ENCODE results near the gene IGSF22.

Gene IGSF22

DNA sequence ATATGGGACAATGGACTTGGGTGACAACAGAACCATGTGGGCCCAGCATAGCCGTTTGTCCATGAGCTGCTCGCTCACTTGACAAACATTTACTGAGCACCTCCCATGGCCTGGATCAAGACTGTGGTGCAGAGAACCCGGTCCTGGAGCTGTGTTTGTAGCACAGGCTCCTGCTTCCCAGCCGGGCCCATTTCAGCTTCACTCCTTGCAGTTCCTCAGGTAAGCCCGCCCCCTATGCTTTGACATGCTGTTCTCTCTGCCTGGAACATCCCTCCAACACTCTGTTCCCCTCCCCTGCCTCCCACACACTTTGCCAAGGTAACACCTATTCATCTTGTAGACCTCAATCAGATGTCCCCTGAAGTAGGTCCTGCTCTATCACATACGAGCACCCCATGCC, 19.3 kb upstream of the IGSF22 start:
- no peaks in the 10 kb centered on the region for H3K79me2 ChIP-seq (ENCODE audit: control insufficient read depth, insufficient read depth, low read length, unreplicated experiment)
- no peak overlapping the region for H2AFZ ChIP-seq (ENCODE audit: low read length, unreplicated experiment)
- H3K4me1 ChIP-seq (ENCODE audit: control insufficient read depth, insufficient read depth, low read length, unreplicated experiment): peaks cover 10% of the 10 kb centered on the region
- no peaks in the 10 kb centered on the region for H3K36me3 ChIP-seq (ENCODE audit: insufficient read depth, low read length)
- no peak overlapping the region for H3K27ac ChIP-seq (ENCODE audit: low read depth, low read length)
- no peaks in the 10 kb centered on the region for H3K27me3 ChIP-seq (ENCODE audit: insufficient read depth, low read length)
- no peak overlapping the region for H3K4me3 ChIP-seq (ENCODE audit: low read depth, low read length)

GRCh38 chr11:18743900-18744514, 18.0 kb upstream of the IGSF22 start:
- Histone ChIP-seq H3K27me3 (ENCODE audit: insufficient read depth, low read length) (peaks cover 5% of the 10 kb centered on the region; the same call in 1 of the 2 replicates), H2AFZ (ENCODE audit: low read length, unreplicated experiment) (no peak overlapping the region), H3K4me1 (ENCODE audit: control insufficient read depth, insufficient read depth, low read length, unreplicated experiment) (no peaks in the 10 kb centered on the region), H3K4me3 (ENCODE audit: low read depth, low read length) (no peak overlapping the region), H3K79me2 (ENCODE audit: control insufficient read depth, insufficient read depth, low read length, unreplicated experiment) (no peaks in the 10 kb centered on the region), H3K27ac (ENCODE audit: low read depth, low read length) (no peak overlapping the region), H3K36me3 (ENCODE audit: insufficient read depth, low read length) (no peaks in the 10 kb centered on the region)

GRCh38 chr11:18743365-18743764, 17.4 kb upstream of the IGSF22 start:
- H3K27me3 ChIP-seq (ENCODE audit: insufficient read depth, low read length): peaks cover 6% of the 10 kb centered on the region; the same call in 1 of the 2 replicates
- H3K27ac ChIP-seq (ENCODE audit: low read depth, low read length): no peak overlapping the region
- H2AFZ ChIP-seq (ENCODE audit: low read length, unreplicated experiment): no peak overlapping the region
- H3K36me3 ChIP-seq (ENCODE audit: insufficient read depth, low read length): no peaks in the 10 kb centered on the region
- no peak overlapping the region for H3K4me3 ChIP-seq (ENCODE audit: low read depth, low read length)
- no peaks in the 10 kb centered on the region for H3K79me2 ChIP-seq (ENCODE audit: control insufficient read depth, insufficient read depth, low read length, unreplicated experiment)
- no peaks in the 10 kb centered on the region for H3K4me1 ChIP-seq (ENCODE audit: control insufficient read depth, insufficient read depth, low read length, unreplicated experiment)

- Histone ChIP-seq H3K4me1 (ENCODE audit: control insufficient read depth, insufficient read depth, low read length, unreplicated experiment) (no peaks in the 10 kb centered on the region), H3K27ac (ENCODE audit: low read depth, low read length) (no peak overlapping the region), H2AFZ (ENCODE audit: low read length, unreplicated experiment) (no peak overlapping the region), H3K27me3 (ENCODE audit: insufficient read depth, low read length) (peaks cover 6% of the 10 kb centered on the region; the same call in 1 of the 2 replicates), H3K36me3 (ENCODE audit: insufficient read depth, low read length) (no peaks in the 10 kb centered on the region), H3K79me2 (ENCODE audit: control insufficient read depth, insufficient read depth, low read length, unreplicated experiment) (no peaks in the 10 kb centered on the region), H3K4me3 (ENCODE audit: low read depth, low read length) (no peak overlapping the region)
Observed at GRCh38 chr11:18741783-18742182, 15.8 kb upstream of the IGSF22 start.

DNA sequence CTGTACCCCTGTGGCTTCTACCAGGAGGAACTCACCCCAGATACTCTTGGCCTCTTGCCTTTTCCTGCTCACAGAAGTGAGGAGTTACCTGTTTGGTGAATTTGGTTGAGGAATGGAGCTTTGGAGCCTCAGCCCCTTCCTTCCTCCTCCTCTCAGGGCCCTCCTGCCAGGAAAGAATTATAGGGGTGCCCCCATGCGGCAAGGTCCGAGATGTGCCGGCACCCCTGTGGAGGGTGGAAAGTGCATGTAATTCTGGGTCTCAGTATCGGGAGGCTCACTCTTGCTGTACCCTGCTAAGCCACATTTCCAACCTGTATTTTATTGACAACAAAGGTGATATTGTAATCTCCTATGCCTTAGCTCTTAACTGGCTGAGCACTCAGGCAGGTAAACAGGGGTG, 13.7 kb upstream of the IGSF22 start:
- H3K4me3 ChIP-seq (ENCODE audit: low read depth, low read length): no peak overlapping the region
- no peaks in the 10 kb centered on the region for H3K79me2 ChIP-seq (ENCODE audit: control insufficient read depth, insufficient read depth, low read length, unreplicated experiment)
- H2AFZ ChIP-seq (ENCODE audit: low read length, unreplicated experiment): no peak overlapping the region
- peaks cover 9% of the 10 kb centered on the region; the same call in 1 of the 2 replicates for H3K27me3 ChIP-seq (ENCODE audit: insufficient read depth, low read length)
- H3K36me3 ChIP-seq (ENCODE audit: insufficient read depth, low read length): no peaks in the 10 kb centered on the region
- no peak overlapping the region for H3K27ac ChIP-seq (ENCODE audit: low read depth, low read length)
- H3K4me1 ChIP-seq (ENCODE audit: control insufficient read depth, insufficient read depth, low read length, unreplicated experiment): no peaks in the 10 kb centered on the region

DNA sequence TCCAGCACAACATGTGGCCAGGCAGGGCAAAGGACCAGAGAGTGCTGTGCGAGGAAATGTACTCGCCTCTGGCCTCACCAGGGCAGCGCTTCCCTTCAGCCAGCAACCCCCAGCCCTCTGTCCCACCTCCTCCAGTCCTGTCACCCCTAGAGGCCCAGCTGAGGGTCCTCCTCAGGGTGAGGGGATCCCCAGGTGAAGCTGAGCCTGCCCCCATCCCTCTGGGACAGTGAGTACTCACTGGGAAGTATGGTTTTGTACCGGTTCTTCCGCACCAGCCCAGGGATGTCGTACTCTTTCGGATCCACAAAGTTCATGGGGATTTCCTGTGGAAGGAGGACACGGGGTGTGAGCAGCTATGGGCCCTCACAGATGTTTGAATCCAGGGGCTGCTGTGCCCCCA, 11.7 kb upstream of the IGSF22 start:
- Histone ChIP-seq H3K27ac (ENCODE audit: low read depth, low read length) (no peak overlapping the region), H2AFZ (ENCODE audit: low read length, unreplicated experiment) (no peak overlapping the region), H3K27me3 (ENCODE audit: insufficient read depth, low read length) (peaks cover 11% of the 10 kb centered on the region; the same call in 1 of the 2 replicates), H3K79me2 (ENCODE audit: control insufficient read depth, insufficient read depth, low read length, unreplicated experiment) (no peaks in the 10 kb centered on the region), H3K36me3 (ENCODE audit: insufficient read depth, low read length) (no peaks in the 10 kb centered on the region), H3K4me3 (ENCODE audit: low read depth, low read length) (no peak overlapping the region), H3K4me1 (ENCODE audit: control insufficient read depth, insufficient read depth, low read length, unreplicated experiment) (no peaks in the 10 kb centered on the region)

DNA sequence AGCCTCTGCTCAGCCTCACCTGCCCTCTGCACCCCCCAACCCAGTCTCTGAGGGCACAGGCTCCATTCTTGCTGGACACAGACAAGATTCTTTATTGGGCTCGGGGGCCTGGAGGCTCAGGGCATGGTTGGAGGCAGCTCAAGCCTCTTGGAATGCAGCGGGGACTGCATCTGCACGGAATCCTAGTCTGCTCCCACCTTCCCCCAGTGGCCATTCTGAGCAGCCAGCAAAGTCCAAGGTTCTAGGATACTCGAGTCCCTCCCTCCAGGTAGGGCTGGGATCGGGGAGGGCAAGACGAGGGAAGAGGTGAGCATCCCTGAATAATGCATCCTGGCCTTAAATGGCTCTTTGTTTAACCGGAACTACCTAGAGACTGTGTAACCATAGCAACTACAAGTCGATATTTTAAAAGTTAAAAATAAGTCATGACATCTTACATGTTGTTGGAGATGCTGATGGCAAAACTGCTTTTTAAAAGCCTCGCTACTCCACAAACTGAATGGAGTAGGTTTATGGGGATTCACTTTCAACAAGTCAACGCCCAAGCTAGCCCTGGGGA, 10.7 kb upstream of the IGSF22 start:
- no peaks in the 10 kb centered on the region for H3K79me2 ChIP-seq (ENCODE audit: control insufficient read depth, insufficient read depth, low read length, unreplicated experiment)
- H3K27me3 ChIP-seq (ENCODE audit: insufficient read depth, low read length): peaks cover 11% of the 10 kb centered on the region; the same call in 1 of the 2 replicates
- H3K36me3 ChIP-seq (ENCODE audit: insufficient read depth, low read length): no peaks in the 10 kb centered on the region

DNA sequence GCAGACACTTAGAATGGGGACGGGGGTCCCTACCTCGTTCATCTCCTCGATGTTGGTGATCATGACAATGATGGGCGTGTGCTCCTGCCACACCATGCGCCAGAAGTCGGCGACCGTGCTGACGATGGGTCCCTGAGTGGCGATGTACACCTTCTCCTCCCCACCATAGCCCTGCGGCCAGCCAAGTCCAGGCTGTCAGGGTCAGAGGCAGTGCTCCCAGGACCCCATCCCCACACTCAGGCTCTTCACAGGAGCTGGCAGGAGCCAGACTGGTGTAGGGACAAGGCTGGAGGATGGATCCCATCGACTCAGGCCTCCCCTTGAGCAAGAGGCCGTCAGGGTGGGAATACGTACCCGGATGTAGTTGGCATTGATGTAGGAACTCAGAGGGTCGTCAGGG, 7.2 kb upstream of the IGSF22 start:
- Histone ChIP-seq H2AFZ (ENCODE audit: low read length, unreplicated experiment) (no peak overlapping the region), H3K27ac (ENCODE audit: low read depth, low read length) (no peak overlapping the region), H3K4me1 (ENCODE audit: control insufficient read depth, insufficient read depth, low read length, unreplicated experiment) (no peaks in the 10 kb centered on the region), H3K27me3 (ENCODE audit: insufficient read depth, low read length) (0 out of 2 replicates have a peak, but pooled peaks cover 5% of the 10 kb centered on the region), H3K4me3 (ENCODE audit: low read depth, low read length) (no peak overlapping the region), H3K36me3 (ENCODE audit: insufficient read depth, low read length) (no peaks in the 10 kb centered on the region), H3K79me2 (ENCODE audit: control insufficient read depth, insufficient read depth, low read length, unreplicated experiment) (no peaks in the 10 kb centered on the region)

More for the DNA sequence above, 10.7 kb upstream of the IGSF22 start:
- Histone ChIP-seq H2AFZ (ENCODE audit: low read length, unreplicated experiment) (no peak overlapping the region), H3K4me1 (ENCODE audit: control insufficient read depth, insufficient read depth, low read length, unreplicated experiment) (no peaks in the 10 kb centered on the region), H3K27ac (ENCODE audit: low read depth, low read length) (no peak overlapping the region), H3K4me3 (ENCODE audit: low read depth, low read length) (no peak overlapping the region)

- Histone ChIP-seq H3K79me2 (ENCODE audit: control insufficient read depth, insufficient read depth, low read length, unreplicated experiment) (no peaks in the 10 kb centered on the region), H3K36me3 (ENCODE audit: insufficient read depth, low read length) (no peaks in the 10 kb centered on the region), H3K27ac (ENCODE audit: low read depth, low read length) (no peak overlapping the region), H2AFZ (ENCODE audit: low read length, unreplicated experiment) (no peak overlapping the region), H3K4me3 (ENCODE audit: low read depth, low read length) (no peak overlapping the region), H3K4me1 (ENCODE audit: control insufficient read depth, insufficient read depth, low read length, unreplicated experiment) (no peaks in the 10 kb centered on the region), H3K27me3 (ENCODE audit: insufficient read depth, low read length) (0 out of 2 replicates have a peak, but pooled peaks cover 5% of the 10 kb centered on the region)
Observed at GRCh38 chr11:18731949-18732821, 6.2 kb upstream of the IGSF22 start.

GRCh38 chr11:18731441-18731840, 5.5 kb upstream of the IGSF22 start:
- Histone ChIP-seq H2AFZ (ENCODE audit: low read length, unreplicated experiment) (no peak overlapping the region), H3K27ac (ENCODE audit: low read depth, low read length) (no peak overlapping the region), H3K36me3 (ENCODE audit: insufficient read depth, low read length) (no peaks in the 10 kb centered on the region), H3K4me3 (ENCODE audit: low read depth, low read length) (no peak overlapping the region), H3K79me2 (ENCODE audit: control insufficient read depth, insufficient read depth, low read length, unreplicated experiment) (no peaks in the 10 kb centered on the region), H3K27me3 (ENCODE audit: insufficient read depth, low read length) (0 out of 2 replicates have a peak, but pooled peaks cover 5% of the 10 kb centered on the region), H3K4me1 (ENCODE audit: control insufficient read depth, insufficient read depth, low read length, unreplicated experiment) (no peaks in the 10 kb centered on the region)
